GM19452 (cell line): ENCODE measurements around the gene JUN.
"Not testable (repeated sequence)": the region's sequence is repeated elsewhere in the genome, so short reads cannot be mapped to it uniquely, and the experiment has no call there.

ENCODE experiments used
- ATAC-seq: cut with Tn5 transposase; IDR thresholded peaks from one replicate; pipeline ENCODE4 v1.9.1; 2021; ENCODE audit not compliant: unreplicated experiment

The JUN gene

GRCh38 chr1:58809325-58810010 is 25.6 kb upstream of the JUN start:
- ATAC-seq = no peak

- ATAC-seq = no peak
These were observed 24.2 kb upstream of the JUN start for GRCh38 chr1:58808077-58808476.

GRCh38 chr1:58805716-58806571 is 22.1 kb upstream of the JUN start:
- ATAC-seq = peak; percentile 60

- ATAC-seq = no peak
These were observed 21.2 kb upstream of the JUN start for GRCh38 chr1:58804853-58805565.

- no peak for ATAC-seq
These were observed 20.0 kb upstream of the JUN start for GRCh38 chr1:58803858-58804257.

- ATAC-seq = no peak
These were observed 19.0 kb upstream of the JUN start for GRCh38 chr1:58802640-58803399.

- ATAC-seq = not testable (repeated sequence)
These were observed 17.4 kb upstream of the JUN start for GRCh38 chr1:58801286-58801685.

GRCh38 chr1:58799650-58800049 is 15.8 kb upstream of the JUN start:
- ATAC-seq = no peak

GRCh38 chr1:58798910-58799442 is 15.1 kb upstream of the JUN start:
- no peak for ATAC-seq

- ATAC-seq = no peak
These were observed 12.6 kb upstream of the JUN start for GRCh38 chr1:58796416-58796815.

- ATAC-seq = no peak
These were observed 10.7 kb upstream of the JUN start for GRCh38 chr1:58794585-58794984.

GRCh38 chr1:58792846-58793245 is 9.0 kb upstream of the JUN start:
- no peak for ATAC-seq

- no peak for ATAC-seq
These were observed 7.3 kb upstream of the JUN start for GRCh38 chr1:58791106-58791505.

GRCh38 chr1:58789996-58790660 is 6.3 kb upstream of the JUN start:
- ATAC-seq = no peak

- no peak for ATAC-seq
These were observed 5.5 kb upstream of the JUN start for GRCh38 chr1:58789322-58789856.

- no peak for ATAC-seq
These were observed 4.4 kb upstream of the JUN start for GRCh38 chr1:58788259-58788658.

GRCh38 chr1:58786927-58787245 is 3.0 kb upstream of the JUN start:
- no peak for ATAC-seq

GRCh38 chr1:58786184-58786926 is 2.5 kb upstream of the JUN start:
- ATAC-seq = no peak

- no peak for ATAC-seq
These were observed 1.7 kb upstream of the JUN start for GRCh38 chr1:58785442-58786058.
